GM12878 (cell line): Measurements from ENCODE around the gene KRTAP4-7.

Experiments used
- CBX3 ChIP-seq: fragments of 200-600 bp; sonication (generic); IDR thresholded peaks from 2 replicates; pipeline ENCODE4 v1.6.1; 2016; ENCODE audit warnings: low read depth, borderline replicate concordance
- CBX5 ChIP-seq: sonication (generic); IDR thresholded peaks from 2 replicates; pipeline ENCODE4 v1.6.1; 2016; ENCODE audit warnings: low read depth, moderate library complexity, mild to moderate bottlenecking, inconsistent platforms
- CTCF ChIP-seq, 3 experiments: IDR thresholded peaks in 2 of 3; conservative IDR thresholded peaks in 1 of 3; 2 replicates each; pipeline ENCODE4 v1.5.1; 2011; ENCODE audit warnings: low read depth in 3 of 3, low read length in 3 of 3, mild to moderate bottlenecking in 3 of 3, control low read depth in 2 of 3, moderate library complexity in 2 of 3, inconsistent platforms in 1 of 3, mixed read lengths in 1 of 3; ENCODE audit not compliant: control insufficient read depth in 2 of 3, insufficient read depth in 1 of 3; ENCODE audit errors: extremely low read depth in 1 of 3
- MAX ChIP-seq: IDR thresholded peaks from 2 replicates; pipeline ENCODE4 v1.6.1; 2012; ENCODE audit warnings: low read depth, low read length, improper control_type of control experiment
- POLR2A ChIP-seq: IDR thresholded peaks from 2 replicates; pipeline ENCODE4 v1.6.1; 2011; ENCODE audit warnings: low read depth, mild to moderate bottlenecking, low read length
- POLR2AphosphoS5 ChIP-seq: IDR thresholded peaks from 2 replicates; pipeline ENCODE4 v1.6.1; 2011; ENCODE audit warnings: mild to moderate bottlenecking, low read length, inconsistent platforms
- RAD21 ChIP-seq: IDR thresholded peaks from 2 replicates; pipeline ENCODE4 v1.6.1; 2011; ENCODE audit warnings: mild to moderate bottlenecking, low read depth, low read length, moderate library complexity; ENCODE audit not compliant: insufficient read depth
- SPI1 ChIP-seq: IDR thresholded peaks from 2 replicates; pipeline ENCODE4 v1.6.1; 2011; ENCODE audit warnings: low read depth, mild to moderate bottlenecking, low read length, moderate library complexity, borderline replicate concordance; ENCODE audit not compliant: insufficient read depth
- TAF1 ChIP-seq: IDR thresholded peaks from 2 replicates; pipeline ENCODE4 v1.6.1; 2011; ENCODE audit warnings: mild to moderate bottlenecking, low read depth, low read length, borderline replicate concordance
- TCF3 ChIP-seq: IDR thresholded peaks from 2 replicates; pipeline ENCODE4 v1.6.1; 2012; ENCODE audit warnings: low read depth, mild to moderate bottlenecking, low read length, borderline replicate concordance; ENCODE audit not compliant: insufficient read depth
- ZNF217 ChIP-seq: fragments of 450-650 bp; IDR thresholded peaks from 2 replicates; pipeline ENCODE4 v1.6.1; 2017; ENCODE audit warnings: antibody characterized with exemption, mild to moderate bottlenecking
- TF ChIP-seq, protein P1 (sequence below): IDR thresholded peaks from 2 replicates; pipeline ENCODE4 v1.6.1; 2012; ENCODE audit warnings: mild to moderate bottlenecking, low read depth, low read length

DNA sequence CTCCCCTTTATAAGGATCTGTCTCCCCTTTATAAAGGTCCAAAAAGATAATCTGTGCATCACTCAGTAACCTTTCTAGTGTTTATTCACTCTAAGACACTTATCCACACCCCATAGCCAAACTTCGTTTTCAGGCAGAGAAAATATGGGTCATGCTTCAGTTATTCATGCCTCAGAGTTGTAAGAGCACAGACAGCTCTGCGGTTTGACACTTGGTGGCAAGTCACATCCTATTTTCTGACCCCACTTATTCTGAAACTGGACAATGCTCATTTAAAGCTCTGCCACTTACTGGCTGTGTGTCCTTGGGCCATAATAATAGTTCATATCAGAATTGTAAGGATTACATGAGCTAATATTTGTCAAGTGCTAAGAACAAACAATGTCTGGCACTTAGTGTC is 34.8 kb upstream of the KRTAP4-7 start:
- TF ChIP-seq CTCF (IDR thresholded peaks at IDR 0.05 in 2 of 3, conservative IDR thresholded peaks at IDR 0.05 in 1 of 3; ENCODE audit: control insufficient read depth in 2 of 3, extremely low read depth in 1 of 3, insufficient read depth in 1 of 3, low read depth in 3 of 3, low read length in 3 of 3) (no peak), SPI1 (no peak), POLR2AphosphoS5 (no peak), ZNF217 (no peak), MAX (no peak), CBX3 (no peak), POLR2A (no peak), CBX5 (no peak), RAD21 (no peak), TCF3 (no peak), TAF1 (no peak)
- TF ChIP-seq, protein P1, sequence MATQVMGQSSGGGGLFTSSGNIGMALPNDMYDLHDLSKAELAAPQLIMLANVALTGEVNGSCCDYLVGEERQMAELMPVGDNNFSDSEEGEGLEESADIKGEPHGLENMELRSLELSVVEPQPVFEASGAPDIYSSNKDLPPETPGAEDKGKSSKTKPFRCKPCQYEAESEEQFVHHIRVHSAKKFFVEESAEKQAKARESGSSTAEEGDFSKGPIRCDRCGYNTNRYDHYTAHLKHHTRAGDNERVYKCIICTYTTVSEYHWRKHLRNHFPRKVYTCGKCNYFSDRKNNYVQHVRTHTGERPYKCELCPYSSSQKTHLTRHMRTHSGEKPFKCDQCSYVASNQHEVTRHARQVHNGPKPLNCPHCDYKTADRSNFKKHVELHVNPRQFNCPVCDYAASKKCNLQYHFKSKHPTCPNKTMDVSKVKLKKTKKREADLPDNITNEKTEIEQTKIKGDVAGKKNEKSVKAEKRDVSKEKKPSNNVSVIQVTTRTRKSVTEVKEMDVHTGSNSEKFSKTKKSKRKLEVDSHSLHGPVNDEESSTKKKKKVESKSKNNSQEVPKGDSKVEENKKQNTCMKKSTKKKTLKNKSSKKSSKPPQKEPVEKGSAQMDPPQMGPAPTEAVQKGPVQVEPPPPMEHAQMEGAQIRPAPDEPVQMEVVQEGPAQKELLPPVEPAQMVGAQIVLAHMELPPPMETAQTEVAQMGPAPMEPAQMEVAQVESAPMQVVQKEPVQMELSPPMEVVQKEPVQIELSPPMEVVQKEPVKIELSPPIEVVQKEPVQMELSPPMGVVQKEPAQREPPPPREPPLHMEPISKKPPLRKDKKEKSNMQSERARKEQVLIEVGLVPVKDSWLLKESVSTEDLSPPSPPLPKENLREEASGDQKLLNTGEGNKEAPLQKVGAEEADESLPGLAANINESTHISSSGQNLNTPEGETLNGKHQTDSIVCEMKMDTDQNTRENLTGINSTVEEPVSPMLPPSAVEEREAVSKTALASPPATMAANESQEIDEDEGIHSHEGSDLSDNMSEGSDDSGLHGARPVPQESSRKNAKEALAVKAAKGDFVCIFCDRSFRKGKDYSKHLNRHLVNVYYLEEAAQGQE, result no peak
